ENCODE data around the gene CAMSAP1. TPM values are rescaled to one million over a fixed set of nuclear protein-coding genes. Genes with fewer than 3 reads are reported as not detected.

The CAMSAP1 gene
- total RNA-seq, 4 donors from 2014 or later: 11.8 to 23.4 (median 19.9) TPM

DNA sequence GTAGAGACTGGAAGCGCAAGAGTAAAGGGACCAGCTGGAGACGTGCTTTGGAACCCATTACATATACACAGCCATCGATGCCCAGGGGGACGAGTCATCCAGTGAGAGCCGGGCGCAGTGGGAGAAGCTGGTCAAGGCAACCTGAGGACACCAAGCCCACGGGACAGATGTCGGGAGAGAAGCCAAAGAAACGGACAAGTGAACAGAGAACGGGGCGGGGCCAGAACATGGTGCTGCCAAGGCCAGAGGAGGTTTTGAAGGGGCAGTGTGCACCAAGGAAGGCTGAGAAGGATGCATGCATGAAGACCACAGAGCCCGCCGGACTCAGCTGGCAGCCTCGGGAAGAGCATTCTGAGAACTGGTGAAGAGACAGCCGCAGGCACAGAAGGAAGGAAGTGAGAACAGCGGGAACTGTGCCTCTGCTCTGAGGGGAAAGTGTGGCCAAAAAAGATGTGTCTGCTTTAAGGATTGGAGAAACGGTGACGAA lies 20.3 kb downstream of the CAMSAP1 start:
- Histone ChIP-seq H3K4me3 (replicated peaks in 1 of 3) (no peak overlapping the region), H3K9me3 (no peaks in the 10 kb centered on the region), H3K4me1 (peaks cover 5 to 16% of the 10 kb centered on the region in 2 donors), H3K27ac (no peak overlapping the region), H3K27me3 (no peaks in the 10 kb centered on the region), H3K36me3 (no peaks in the 10 kb centered on the region)
- 72 to 74% methylated on average over 18 of the region's 18 CpGs for WGBS, 2 donors
- TF ChIP-seq POLR2A (IDR thresholded peaks at IDR 0.05) (no peak), CTCF (IDR thresholded peaks at IDR 0.05) (no peak)
- DNase-seq: no peak
- intact Hi-C loops (cut with DNase I): no loop called here

- no peaks in the 10 kb centered on the region for H3K36me3 ChIP-seq
- intact Hi-C loops (cut with DNase I): no loop called here
- 91% methylated on average over 21 of the region's 21 CpGs for WGBS, 2 donors
- no peak overlapping the region for H3K4me3 ChIP-seq (replicated peaks in 1 of 3)
- no peaks in the 10 kb centered on the region for H3K27me3 ChIP-seq
- TF ChIP-seq CTCF (IDR thresholded peaks at IDR 0.05) (no peak), POLR2A (IDR thresholded peaks at IDR 0.05) (no peak)
- peaks cover 5 to 16% of the 10 kb centered on the region in 2 donors for H3K4me1 ChIP-seq
- no peaks in the 10 kb centered on the region for H3K9me3 ChIP-seq
- no peak for DNase-seq
- H3K27ac ChIP-seq: no peak overlapping the region
Measured at GRCh38 chr9:135886147-135886981, 21.0 kb downstream of the CAMSAP1 start.

- Histone ChIP-seq H3K36me3 (no peaks in the 10 kb centered on the region), H3K4me3 (replicated peaks in 1 of 3) (no peak overlapping the region), H3K4me1 (peaks cover 5 to 11% of the 10 kb centered on the region in 2 donors), H3K9me3 (no peaks in the 10 kb centered on the region), H3K27me3 (no peaks in the 10 kb centered on the region), H3K27ac (no peak overlapping the region)
- TF ChIP-seq CTCF (IDR thresholded peaks at IDR 0.05) (no peak), POLR2A (IDR thresholded peaks at IDR 0.05) (no peak)
- DNase-seq: no peak
- intact Hi-C loops (cut with DNase I): no loop called here
- WGBS, 2 donors: 76 to 77% methylated on average over 7 of the region's 7 CpGs
Measured at GRCh38 chr9:135885100-135885853, 22.1 kb downstream of the CAMSAP1 start.

- H3K4me3 ChIP-seq (replicated peaks in 1 of 3): no peak overlapping the region
- TF ChIP-seq POLR2A (IDR thresholded peaks at IDR 0.05) (no peak), CTCF (IDR thresholded peaks at IDR 0.05) (no peak)
- H3K9me3 ChIP-seq: no peaks in the 10 kb centered on the region
- no peak overlapping the region for H3K27ac ChIP-seq
- 82 to 85% methylated on average over 16 of the region's 16 CpGs for WGBS, 2 donors
- no peaks in the 10 kb centered on the region for H3K36me3 ChIP-seq
- intact Hi-C loops (cut with DNase I): no loop called here
- peaks cover 5 to 11% of the 10 kb centered on the region in 2 donors for H3K4me1 ChIP-seq
- no peak for DNase-seq
- no peaks in the 10 kb centered on the region for H3K27me3 ChIP-seq
Measured at GRCh38 chr9:135884328-135885035, 22.9 kb downstream of the CAMSAP1 start.
